Dedifferentiated amniotic fluid mesenchymal stem cell (primary cell): ENCODE measurements around the gene FARP1.

Experiments
- DNase-seq: peaks from one replicate; pipeline ENCODE4 v3.0.0-alpha.2; 2016; ENCODE audit errors: extremely low spot score

The FARP1 gene, protein sequence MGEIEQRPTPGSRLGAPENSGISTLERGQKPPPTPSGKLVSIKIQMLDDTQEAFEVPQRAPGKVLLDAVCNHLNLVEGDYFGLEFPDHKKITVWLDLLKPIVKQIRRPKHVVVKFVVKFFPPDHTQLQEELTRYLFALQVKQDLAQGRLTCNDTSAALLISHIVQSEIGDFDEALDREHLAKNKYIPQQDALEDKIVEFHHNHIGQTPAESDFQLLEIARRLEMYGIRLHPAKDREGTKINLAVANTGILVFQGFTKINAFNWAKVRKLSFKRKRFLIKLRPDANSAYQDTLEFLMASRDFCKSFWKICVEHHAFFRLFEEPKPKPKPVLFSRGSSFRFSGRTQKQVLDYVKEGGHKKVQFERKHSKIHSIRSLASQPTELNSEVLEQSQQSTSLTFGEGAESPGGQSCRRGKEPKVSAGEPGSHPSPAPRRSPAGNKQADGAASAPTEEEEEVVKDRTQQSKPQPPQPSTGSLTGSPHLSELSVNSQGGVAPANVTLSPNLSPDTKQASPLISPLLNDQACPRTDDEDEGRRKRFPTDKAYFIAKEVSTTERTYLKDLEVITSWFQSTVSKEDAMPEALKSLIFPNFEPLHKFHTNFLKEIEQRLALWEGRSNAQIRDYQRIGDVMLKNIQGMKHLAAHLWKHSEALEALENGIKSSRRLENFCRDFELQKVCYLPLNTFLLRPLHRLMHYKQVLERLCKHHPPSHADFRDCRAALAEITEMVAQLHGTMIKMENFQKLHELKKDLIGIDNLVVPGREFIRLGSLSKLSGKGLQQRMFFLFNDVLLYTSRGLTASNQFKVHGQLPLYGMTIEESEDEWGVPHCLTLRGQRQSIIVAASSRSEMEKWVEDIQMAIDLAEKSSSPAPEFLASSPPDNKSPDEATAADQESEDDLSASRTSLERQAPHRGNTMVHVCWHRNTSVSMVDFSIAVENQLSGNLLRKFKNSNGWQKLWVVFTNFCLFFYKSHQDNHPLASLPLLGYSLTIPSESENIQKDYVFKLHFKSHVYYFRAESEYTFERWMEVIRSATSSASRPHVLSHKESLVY

DNA sequence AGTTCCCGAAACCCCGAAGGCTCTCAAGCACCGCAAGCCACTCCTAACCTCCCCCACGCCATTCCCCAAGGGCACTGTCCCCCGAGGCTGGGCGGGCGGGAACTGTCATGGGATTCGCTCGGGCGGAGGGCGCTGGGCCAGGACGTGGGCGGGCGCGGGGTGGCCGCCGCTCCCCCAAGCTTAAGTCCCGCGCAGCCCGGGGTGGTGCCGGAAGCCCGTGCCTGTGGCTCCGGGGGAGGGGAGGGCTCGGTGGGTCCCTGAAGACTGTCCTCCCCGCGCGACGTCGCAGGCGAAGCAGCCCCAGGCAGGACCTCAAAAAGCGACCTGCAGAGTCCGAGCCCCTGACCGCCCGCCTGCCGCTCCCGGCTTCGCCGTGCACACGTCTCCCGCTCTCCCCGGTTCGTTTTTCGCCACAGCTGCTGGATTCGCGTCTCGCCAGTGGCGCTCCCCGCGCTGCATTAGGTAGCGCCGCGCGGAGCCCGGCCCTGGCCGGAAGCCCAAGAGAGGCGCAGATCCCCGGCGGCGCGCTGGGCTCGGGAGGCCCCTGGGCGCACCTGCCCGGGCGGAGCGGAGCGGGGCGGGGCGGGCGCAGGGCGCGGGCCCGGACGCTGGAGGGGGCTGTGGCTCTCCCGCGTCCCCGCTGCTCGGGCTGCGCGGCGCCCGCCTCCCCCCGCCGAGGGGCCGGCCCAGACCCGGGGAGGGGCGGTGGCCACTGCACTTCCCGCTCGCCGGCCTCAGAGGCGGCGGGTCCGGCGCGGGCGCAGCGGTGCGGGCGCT is at the start of gene FARP1:
FARP1 (plus strand) TSS at position 715 of the 777 bp plus-strand sequence. CDS start 70,149 bp downstream, outside the sequence.
- peak; percentile 35 for DNase-seq

DNA sequence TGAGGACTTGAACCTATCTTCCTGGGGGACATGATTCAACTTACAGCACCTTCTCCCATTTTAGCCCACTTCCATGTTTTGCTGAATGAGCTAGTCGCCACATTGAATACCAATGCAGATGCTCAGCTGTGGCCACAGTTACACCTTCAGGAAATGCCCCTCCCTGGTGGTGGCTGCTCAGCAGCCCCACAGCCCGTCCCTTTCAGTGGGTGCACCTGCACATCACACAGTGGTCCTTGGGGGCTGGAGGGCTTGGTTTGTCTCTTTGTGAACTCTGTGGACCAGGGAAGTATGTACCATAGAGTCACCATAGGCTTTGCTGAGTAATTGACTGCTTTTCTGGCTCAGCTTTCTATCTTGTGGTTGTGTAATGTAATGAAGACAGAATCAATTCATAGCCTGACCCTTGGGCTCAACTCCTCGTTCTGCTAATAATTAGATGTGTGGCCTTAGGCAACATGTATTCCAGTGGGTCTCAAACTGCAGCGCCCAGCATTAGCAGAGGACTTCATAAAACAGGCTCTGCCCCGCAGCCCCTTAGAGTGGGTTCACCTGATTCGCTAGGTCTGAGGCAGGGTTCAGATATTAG is 48.1 kb upstream of the FARP1 start:
- DNase-seq = no peak

DNA sequence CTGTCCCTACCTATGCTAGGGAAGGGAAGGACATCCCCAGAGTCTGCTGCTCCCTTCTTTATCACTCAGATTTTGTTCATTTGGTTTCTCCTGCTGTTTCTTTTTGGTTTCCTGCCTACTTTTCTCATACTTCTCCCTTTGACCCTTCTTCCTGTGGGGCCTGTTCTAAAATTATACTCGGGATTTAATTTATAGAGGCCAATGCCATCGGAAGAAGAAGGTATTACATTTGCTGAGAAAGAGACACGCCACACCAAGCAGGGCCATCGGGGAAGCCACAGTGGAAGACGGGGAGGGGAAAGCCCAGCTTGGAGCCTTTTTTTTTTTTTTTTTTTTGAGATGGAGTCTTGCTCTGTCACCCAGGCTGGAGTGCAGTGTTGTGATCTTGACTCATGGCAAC is 46.8 kb upstream of the FARP1 start:
- DNase-seq = no peak

DNA sequence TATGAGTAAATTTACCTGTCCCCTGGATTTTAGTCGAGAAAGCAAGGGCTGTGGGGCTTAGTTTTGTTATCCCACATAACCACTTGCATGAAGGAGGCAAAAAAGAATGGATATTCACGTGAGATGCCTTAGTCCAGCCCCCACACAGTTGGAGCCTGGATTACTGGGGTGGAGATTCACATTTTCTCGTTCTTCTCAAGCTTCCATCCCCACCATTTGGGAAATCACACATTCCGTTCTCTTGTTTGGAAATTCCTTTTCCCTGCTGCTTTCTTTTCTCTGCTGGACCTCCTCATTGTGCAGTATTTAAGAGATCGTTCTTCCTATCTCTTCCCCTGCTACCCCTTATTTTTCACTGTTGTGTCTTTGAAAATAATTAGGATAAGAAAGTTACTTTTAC is 45.1 kb upstream of the FARP1 start:
- no peak for DNase-seq

DNA sequence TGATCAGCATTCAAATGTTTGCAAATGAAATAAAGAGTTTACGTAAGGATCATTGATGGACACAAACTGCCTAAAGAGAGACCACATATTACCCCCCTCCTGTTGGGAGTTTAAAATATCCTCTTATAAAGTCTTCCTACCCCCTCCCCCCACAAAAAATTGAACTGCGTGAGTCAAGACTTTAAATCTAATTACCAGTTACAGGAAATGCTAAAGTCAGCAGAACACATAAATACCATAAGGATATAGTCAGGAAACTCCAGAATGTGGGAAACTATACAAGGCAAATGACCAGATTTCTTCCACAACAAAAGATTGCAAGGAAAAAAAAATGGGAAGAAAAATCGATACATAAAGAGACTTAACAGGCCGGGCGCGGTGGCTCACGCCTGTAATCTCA is 44.4 kb upstream of the FARP1 start:
- DNase-seq = peak; percentile 16

DNA sequence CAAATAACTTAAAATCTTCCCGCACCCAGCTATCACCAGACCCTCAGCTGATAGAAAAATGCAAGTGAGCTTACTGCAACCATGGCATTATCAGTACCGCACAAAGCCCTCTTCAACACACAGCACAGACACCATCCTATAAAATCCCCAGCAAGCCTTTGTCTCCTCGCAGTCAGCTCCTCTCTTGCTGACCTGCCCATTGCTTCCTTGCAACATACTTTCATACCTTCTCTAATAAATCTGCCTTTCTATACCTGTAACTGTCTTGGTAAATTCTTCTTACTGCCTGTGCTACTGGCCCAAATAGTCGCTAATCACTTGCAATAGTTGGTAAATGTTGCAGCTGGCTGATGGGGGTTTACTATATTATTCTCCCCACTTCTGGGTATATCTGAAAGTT is 43.3 kb upstream of the FARP1 start:
- no peak for DNase-seq

DNA sequence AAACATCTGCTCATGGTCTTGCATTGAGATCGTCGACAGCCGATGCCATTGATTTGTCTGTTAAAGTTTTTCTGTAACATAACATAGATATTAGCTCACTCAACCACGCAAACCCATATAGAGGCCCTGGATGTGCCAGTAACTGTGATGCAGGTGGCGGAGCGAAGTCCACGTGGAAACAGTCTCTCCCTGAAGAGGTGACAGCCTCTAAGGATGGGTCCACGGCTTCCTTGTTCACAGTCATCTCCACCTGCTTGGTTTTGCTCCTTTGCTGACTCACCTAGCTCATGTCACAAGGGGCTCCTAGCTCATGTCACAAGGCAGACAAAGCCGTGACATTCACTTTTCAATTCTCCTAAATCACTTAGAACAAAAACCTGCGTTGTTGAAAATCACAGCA is 42.4 kb upstream of the FARP1 start:
- no peak for DNase-seq

DNA sequence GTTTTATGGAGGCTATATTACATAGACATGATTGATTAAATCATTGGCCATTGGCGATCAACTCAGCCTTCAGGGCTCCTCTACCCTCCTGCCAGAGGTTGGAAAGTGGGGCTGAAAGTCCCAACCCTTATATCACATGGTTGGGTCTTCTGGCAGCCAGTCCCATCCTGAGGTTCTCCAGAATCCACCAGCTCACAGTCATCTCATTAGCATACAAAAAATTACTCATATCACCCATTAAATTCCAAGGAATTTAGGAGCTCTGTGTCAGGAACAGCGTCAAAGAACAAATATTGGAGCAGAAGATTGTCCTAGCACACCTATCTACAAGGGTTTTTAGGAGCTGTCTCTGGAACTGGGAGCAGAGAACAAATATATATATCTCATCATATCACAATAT is 39.4 kb upstream of the FARP1 start:
- DNase-seq = no peak

DNA sequence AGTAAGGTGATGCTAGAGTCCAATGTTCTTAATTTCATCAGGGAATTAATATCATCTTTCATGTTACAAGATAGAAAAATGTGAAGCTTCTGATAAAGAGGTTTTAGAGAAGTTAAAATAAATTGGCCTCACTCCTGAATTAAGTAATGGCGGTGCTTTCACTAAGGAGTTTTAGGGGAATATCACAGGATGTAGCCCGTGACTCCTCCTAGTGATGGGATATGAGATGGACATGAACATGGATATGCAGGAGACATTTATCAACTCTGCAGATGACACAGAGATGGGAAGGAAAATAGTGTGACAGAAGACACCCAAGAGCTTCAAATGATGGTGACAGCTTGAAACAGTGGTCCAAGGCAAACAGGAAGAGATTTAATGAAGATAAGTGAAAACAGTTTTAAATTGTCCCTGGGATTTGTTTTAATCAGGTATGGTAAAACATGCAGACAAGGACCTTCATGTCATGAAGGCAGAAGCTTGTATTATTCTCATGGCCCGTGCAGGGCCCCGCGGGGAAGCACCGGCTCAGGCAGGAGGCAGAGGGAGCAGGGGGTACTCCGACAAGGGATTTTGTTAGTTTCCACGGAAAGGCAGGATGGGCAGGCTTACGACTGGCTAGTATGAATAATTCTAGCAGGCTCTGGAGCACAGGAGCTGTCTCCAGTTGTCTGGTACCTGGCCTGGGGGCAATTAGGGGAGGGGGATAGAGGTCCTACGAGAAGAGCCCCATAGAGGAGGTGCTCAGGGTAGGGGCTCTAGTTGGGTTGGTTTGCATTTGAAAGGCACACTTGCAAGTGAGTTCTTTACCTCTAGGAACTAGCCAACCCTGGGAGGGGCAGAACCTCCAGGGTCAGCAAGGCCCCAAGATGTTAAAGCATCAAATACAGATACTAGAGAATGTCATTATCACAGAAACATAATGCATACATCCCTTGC is 38.7 kb upstream of the FARP1 start:
- DNase-seq = no peak

DNA sequence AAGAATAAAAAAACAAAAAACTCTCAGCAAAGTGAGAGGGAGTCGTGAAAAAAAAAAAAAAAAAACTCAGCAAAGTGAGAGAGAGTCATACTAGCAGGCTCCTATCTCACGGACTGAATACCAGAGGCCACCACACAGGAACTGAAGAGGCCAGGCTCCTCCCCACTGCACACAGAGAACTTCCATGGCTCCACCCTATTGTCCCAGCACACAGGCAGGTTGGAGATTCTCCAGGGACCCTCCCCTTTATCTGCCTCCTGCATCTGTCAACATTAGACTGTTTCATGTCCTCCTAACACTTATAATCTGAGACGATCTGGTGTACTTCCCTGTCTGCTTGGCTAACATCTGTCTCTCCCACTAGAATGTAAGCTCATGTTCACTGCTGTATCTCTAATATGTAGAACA is 37.0 kb upstream of the FARP1 start:
- DNase-seq = no peak

DNA sequence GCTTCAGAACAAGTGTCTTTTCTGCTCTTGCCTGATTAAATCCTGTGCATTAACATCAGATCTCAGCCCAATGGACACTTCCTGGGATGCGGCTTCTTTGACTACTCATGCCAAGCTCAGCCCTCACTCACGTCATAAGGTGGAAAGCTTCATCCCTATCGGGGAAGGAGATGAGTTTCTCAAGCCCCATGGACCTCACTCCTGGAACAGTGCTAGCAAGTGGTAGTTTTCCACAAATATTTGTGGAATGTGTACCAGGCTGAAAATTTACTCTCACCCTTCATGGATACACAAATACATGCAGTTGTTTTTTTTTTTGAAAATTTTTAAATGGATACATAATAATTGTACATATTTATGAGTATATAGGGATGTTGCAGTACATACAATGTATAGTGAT is 34.6 kb upstream of the FARP1 start:
- DNase-seq = no peak

DNA sequence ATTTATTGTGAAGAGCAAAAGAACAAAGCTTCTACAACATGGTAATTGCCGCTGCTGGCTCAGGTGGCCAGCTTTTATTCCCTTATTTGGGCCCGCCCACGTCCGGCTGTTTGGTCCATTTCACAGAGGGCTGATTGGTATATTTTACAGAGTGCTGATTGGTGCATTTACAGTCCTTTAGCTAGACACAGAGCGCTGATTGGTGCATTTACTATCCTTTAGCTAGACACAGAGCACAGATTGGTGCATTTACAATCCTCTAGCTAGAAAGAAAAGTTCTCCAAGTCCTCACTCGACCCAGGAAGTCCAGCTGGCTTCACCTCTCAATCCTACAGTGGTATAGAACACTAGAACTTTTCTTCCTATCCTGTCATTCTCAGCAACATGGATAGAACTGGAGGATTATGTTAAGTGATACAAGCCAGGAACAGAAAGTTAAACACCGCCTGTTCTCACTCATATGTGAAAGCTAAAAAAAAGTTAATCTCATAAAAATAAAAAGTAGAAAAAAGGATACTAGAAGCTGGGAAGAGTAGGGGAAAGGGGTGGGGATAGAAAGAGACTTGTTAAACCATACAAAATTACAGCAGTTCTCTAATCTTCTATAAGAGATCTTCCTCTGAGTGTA is 33.6 kb upstream of the FARP1 start:
- DNase-seq = no peak

DNA sequence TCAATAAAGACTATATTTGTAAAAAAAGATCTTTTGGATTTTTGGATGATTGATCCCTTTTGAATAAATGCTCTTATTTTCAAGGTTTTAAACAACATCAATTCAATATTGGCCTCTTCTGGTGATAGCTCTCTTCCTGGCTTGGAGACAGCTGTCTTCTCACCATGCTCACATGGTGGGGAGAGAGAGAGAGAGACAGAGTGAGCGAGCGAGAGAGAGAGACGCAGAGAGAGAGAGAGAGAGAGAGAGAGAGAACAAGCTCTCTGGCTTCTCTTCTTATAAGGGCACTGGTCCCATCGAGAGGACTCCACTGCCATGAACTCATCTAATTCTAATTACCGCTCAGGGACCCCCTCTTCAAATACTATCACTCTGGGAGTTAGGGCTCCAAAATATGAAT is 32.1 kb upstream of the FARP1 start:
- no peak for DNase-seq

DNA sequence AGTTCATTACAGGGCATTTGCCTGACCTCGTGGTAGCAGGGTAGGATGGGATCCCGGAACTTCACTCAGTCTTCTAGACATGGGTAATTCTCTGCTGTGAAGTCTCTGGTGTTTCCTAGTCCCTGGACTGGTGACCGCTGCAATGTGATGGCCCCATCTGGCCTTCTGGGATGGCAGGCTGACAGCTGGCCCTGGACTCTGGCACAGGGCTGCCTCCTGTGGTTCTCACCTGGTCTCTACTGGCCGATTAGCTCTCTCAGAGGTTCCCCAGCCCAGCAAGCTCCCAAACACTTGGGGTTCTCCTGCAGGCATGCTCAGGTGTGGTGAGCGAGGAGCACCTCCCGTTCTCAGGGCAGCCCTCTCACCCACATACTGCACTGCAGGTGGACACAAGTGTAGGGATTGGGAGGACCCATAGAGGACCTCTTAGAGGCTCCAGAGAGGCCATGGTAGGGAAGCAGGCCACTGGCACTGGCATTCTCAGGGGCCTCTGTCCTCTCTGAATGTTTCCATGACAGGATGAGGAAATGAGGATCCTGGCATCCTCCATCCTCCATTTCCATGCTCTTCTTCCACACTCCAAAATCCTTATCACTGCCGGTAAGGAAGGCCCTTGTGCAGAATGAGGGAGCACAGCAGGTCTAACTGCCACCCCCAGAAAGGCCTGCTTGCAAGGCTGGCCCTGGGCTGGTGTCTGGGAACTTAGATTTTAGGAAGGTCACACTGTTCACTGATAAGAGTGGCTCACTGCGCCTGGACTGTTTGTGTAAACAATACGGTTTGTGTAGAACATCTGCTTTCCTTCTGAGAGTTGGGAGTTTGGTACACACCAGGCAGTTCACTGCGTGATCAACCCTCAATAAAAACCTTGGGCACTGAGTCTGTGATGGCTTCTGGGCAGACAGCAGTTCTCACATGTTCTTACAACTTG is 31.5 kb upstream of the FARP1 start:
- DNase-seq = no peak

DNA sequence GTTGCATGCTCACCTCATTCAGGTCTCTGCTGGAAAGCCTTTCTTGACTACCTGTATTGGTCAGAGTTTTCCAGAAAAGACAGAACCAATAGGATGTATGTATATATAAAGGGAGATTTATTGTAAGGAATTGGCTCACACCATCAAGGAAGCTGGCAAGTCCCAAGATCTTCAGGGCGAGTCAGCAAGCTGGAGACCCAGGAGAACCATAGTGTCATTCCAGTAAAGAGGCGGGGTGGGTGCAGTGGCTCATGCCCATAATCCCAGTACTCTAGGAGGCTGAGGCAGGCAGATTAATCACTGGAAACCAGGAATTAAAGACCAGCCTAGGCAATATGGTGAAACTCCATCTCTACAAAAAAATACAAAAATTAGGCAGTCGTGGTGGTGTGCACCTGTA is 30.4 kb upstream of the FARP1 start:
- DNase-seq = no peak

DNA sequence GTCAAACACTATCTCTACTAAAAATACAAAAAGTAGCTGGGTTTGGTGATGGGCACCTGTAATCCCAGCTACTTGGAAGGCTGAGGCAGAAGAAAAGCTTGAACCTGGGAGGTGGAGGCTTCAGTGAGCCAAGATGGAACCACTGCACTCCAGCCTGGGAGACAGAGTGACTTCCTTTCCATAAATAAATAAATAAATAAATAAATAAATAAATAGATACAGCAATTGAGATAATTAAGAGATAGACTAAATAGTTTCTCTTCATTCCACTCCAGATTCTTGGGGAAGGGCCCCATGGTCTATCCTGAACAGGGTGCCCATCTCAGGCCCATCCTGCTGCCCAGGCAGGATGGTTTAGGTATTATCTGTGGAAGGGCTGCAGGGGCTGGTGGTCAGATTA is 24.0 kb upstream of the FARP1 start:
- DNase-seq = no peak

DNA sequence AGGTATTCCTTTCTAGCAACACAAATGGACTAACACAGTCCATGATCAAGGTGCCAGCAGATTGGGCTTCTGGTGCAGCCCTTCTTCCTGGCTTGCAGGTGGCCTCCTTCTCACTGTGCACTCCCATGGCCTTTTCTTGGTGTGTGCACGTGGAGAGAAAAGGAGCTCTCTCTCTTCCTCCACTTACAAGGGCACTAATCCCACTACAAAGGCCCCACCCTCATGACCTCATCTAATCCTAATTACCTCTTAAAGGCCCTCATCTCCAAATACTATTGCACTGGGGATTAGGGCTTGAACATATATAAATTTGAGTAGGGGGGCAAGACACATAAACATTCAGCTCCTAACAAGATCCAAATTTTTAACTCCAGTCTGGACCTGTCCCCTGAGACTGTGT is 19.7 kb upstream of the FARP1 start:
- no peak for DNase-seq

DNA sequence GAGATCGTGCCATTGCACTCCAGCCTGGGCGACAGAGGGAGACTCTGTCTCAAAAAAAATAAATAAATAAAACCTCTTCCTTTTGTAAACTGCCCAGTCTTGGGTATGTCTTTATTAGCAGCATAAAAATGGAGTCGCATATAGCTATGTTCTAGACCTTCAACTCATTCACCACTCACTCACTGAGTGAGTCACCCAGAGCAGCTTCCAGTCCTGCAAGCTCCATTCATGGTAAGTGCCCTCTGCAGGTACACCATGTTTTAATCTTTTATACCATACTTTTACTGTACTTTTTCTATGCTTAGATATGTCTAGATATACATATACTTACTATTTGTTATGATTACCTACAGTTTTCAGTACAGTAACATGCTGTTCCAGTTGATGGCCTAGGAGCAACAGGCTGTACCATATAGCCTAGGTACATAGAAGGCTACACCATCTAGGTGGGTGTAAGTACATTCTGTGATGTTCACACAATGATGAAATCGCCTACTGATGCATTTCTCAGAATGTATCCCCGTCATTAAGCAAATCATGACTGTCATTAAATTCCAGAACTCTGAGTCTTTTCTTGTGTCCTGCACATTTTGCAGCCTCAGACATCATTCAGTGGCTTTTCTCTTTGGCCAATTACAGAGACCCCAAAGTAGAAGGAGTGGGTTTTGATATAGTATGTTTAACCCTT is 13.7 kb upstream of the FARP1 start:
- no peak for DNase-seq
